GM08714 (cell line): Measurements from ENCODE around the gene VSIG10.
"Not testable (repeated sequence)": the region's sequence is repeated elsewhere in the genome, so short reads cannot be mapped to it uniquely, and the experiment has no call there.

Experiments
- H3K4me3 ChIP-seq: fragments of 200-500 bp; sonication (Bioruptor generic); 2 replicates; pipeline ENCODE4 v1.5.1; 2014; ENCODE audit warnings: mild to moderate bottlenecking, low read length, inconsistent platforms
- ZNF274 ChIP-seq: IDR thresholded peaks from 2 replicates; pipeline ENCODE4 v1.6.1; 2012; ENCODE audit warnings: mild to moderate bottlenecking, low read depth, low read length

VSIG10 gene

GRCh38 chr12:118035190-118036041, 68.4 kb downstream of the VSIG10 start:
- no peak for TF ChIP-seq ZNF274
- H3K4me3 ChIP-seq: no peak overlapping the region; the same call in 1 of the 2 replicates

GRCh38 chr12:118034429-118035189, 69.2 kb downstream of the VSIG10 start:
- no peak for TF ChIP-seq ZNF274
- no peak overlapping the region for H3K4me3 ChIP-seq

- TF ChIP-seq ZNF274: no peak
- H3K4me3 ChIP-seq: no peak overlapping the region
These were observed 69.9 kb downstream of the VSIG10 start for GRCh38 chr12:118033902-118034301.

- H3K4me3 ChIP-seq: no peak overlapping the region
- no peak for TF ChIP-seq ZNF274
These were observed 70.5 kb downstream of the VSIG10 start for GRCh38 chr12:118033323-118033722.

GRCh38 chr12:118032188-118032587, 71.6 kb downstream of the VSIG10 start:
- no peak for TF ChIP-seq ZNF274
- H3K4me3 ChIP-seq: no peak overlapping the region

- no peak for TF ChIP-seq ZNF274
- H3K4me3 ChIP-seq: no peak overlapping the region
These were observed 74.6 kb downstream of the VSIG10 start for GRCh38 chr12:118029166-118029565.

- no peak for TF ChIP-seq ZNF274
- H3K4me3 ChIP-seq: no peak overlapping the region
These were observed 78.6 kb downstream of the VSIG10 start for GRCh38 chr12:118025168-118025567.

GRCh38 chr12:118023301-118023860, 80.4 kb downstream of the VSIG10 start:
- TF ChIP-seq ZNF274: no peak

GRCh38 chr12:118022728-118023109, 81.1 kb downstream of the VSIG10 start:
- TF ChIP-seq ZNF274: no peak
- no peak overlapping the region for H3K4me3 ChIP-seq

More at GRCh38 chr12:118023301-118023860, 80.4 kb downstream of the VSIG10 start:
- no peak overlapping the region for H3K4me3 ChIP-seq

- H3K4me3 ChIP-seq: not testable (repeated sequence)
These were observed 81.6 kb downstream of the VSIG10 start for GRCh38 chr12:118022097-118022727.

- TF ChIP-seq ZNF274: no peak
- no peak overlapping the region for H3K4me3 ChIP-seq
These were observed 83.8 kb downstream of the VSIG10 start for GRCh38 chr12:118020036-118020435.

GRCh38 chr12:118017926-118018325, 85.9 kb downstream of the VSIG10 start:
- H3K4me3 ChIP-seq: peak overlapping the region; percentile 92
- TF ChIP-seq ZNF274: no peak

- no peak for TF ChIP-seq ZNF274
- H3K4me3 ChIP-seq: peak within 1 kb of the TSS; percentile 92
These were observed 87.2 kb downstream of the VSIG10 start, which contains the start of gene RFC5 for GRCh38 chr12:118016424-118017264. Gene RFC5 (plus strand): TSS chr12:118016703. CDS start chr12:118016828, 125 bp downstream.
